ENCODE measurements around the gene CRTC3. TPM values are rescaled to one million over a fixed set of nuclear protein-coding genes. Genes with fewer than 3 reads are reported as not detected.
"Not testable (repeated sequence)": the region's sequence is repeated elsewhere in the genome, so short reads cannot be mapped to it uniquely, and the experiment has no call there.

The CRTC3 gene
- total RNA-seq, 1 experiment from 2014 or later: 3.9 TPM

- Histone ChIP-seq H3K9me3 (ENCODE audit: control insufficient read depth, low read depth, low read length) (no peaks in the 10 kb centered on the region), H3K27ac (ENCODE audit: insufficient read length, low read depth, low read length) (no peak overlapping the region), H2BK120ac (ENCODE audit: low read depth, low read length, poor library complexity, severe bottlenecking) (no peak overlapping the region), H2BK15ac (ENCODE audit: low read depth, low read length) (no peak overlapping the region), H3K4me1 (ENCODE audit: insufficient read depth, low read length) (no peaks in the 10 kb centered on the region), H3K27me3 (ENCODE audit: insufficient read depth, low read length) (no peaks in the 10 kb centered on the region), H4K91ac (ENCODE audit: insufficient read length, low read depth, low read length) (no peak overlapping the region), H2BK5ac (ENCODE audit: insufficient read length, low read length) (no peak overlapping the region), H3K79me2 (ENCODE audit: insufficient read depth, low read length) (no peaks in the 10 kb centered on the region), H3K23me2 (ENCODE audit: insufficient read length, low read depth, low read length, poor library complexity, severe bottlenecking) (no peaks in the 10 kb centered on the region), H3K4me2 (ENCODE audit: insufficient read depth, insufficient read length, low read length) (no peak overlapping the region), H3K23ac (ENCODE audit: insufficient read length, low read depth, low read length) (no peak overlapping the region), H3K9ac (ENCODE audit: extremely low read depth, insufficient read length, low read length) (no peak overlapping the region), H3K4ac (ENCODE audit: low read depth, low read length) (no peak overlapping the region), H2BK20ac (ENCODE audit: low read depth, low read length, poor library complexity, severe bottlenecking) (no peak overlapping the region), H4K5ac (ENCODE audit: insufficient read length, low read depth, low read length) (no peak overlapping the region), H4K8ac (replicated peaks; ENCODE audit: insufficient read length, low read depth, low read length) (no peak overlapping the region), H3K18ac (ENCODE audit: insufficient read length, low read depth, low read length) (no peak overlapping the region), H3K14ac (ENCODE audit: insufficient read depth, low read length) (no peak overlapping the region), H2AFZ (ENCODE audit: low read length) (no peak overlapping the region), H3T11ph (ENCODE audit: low read length) (no peak overlapping the region), H3K79me1 (ENCODE audit: insufficient read depth, low read depth, low read length, poor library complexity, severe bottlenecking) (no peaks in the 10 kb centered on the region), H2AK5ac (ENCODE audit: insufficient read length, low read length) (no peak overlapping the region), H4K20me1 (ENCODE audit: control insufficient read depth, insufficient read depth, insufficient read length) (no peaks in the 10 kb centered on the region), H3K56ac (ENCODE audit: insufficient read length, low read depth, low read length) (no peak overlapping the region), H2BK12ac (ENCODE audit: insufficient read length, low read depth, low read length) (no peak overlapping the region)
- H3K27me3 Mint-ChIP-seq (ENCODE audit: low read depth): peaks cover 17% of the 10 kb centered on the region
- no CpG with 5 or more reads among the region's 3 CpGs for WGBS (ENCODE audit: extremely low coverage, insufficient read length, low lambda C conversion rate)
- no peak for DNase-seq
- no peaks in the 10 kb centered on the region for H3K36me3 Mint-ChIP-seq (ENCODE audit: insufficient read depth in 1 of 3, low read depth in 3 of 3)
- H3K27ac Mint-ChIP-seq: no peak overlapping the region
- H3K9me3 Mint-ChIP-seq: no peaks in the 10 kb centered on the region
- no peak overlapping the region for H3K4me3 Mint-ChIP-seq
- H3K4me1 Mint-ChIP-seq: no peaks in the 10 kb centered on the region
- TF ChIP-seq, protein P1, sequence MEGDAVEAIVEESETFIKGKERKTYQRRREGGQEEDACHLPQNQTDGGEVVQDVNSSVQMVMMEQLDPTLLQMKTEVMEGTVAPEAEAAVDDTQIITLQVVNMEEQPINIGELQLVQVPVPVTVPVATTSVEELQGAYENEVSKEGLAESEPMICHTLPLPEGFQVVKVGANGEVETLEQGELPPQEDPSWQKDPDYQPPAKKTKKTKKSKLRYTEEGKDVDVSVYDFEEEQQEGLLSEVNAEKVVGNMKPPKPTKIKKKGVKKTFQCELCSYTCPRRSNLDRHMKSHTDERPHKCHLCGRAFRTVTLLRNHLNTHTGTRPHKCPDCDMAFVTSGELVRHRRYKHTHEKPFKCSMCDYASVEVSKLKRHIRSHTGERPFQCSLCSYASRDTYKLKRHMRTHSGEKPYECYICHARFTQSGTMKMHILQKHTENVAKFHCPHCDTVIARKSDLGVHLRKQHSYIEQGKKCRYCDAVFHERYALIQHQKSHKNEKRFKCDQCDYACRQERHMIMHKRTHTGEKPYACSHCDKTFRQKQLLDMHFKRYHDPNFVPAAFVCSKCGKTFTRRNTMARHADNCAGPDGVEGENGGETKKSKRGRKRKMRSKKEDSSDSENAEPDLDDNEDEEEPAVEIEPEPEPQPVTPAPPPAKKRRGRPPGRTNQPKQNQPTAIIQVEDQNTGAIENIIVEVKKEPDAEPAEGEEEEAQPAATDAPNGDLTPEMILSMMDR (conservative IDR thresholded peaks at IDR 0.05): no peak
Measured at GRCh38 chr15:90523373-90523772, 6.3 kb upstream of the CRTC3 start.

GRCh38 chr15:90524018-90524803 is 5.5 kb upstream of the CRTC3 start:
- not testable (repeated sequence) for H3K36me3 Mint-ChIP-seq (ENCODE audit: insufficient read depth in 1 of 3, low read depth in 3 of 3); H2BK15ac ChIP-seq (ENCODE audit: low read depth, low read length); H3K4me1 Mint-ChIP-seq; H3K56ac ChIP-seq (ENCODE audit: insufficient read length, low read depth, low read length); H3K23me2 ChIP-seq (ENCODE audit: insufficient read length, low read depth, low read length, poor library complexity, severe bottlenecking); DNase-seq; H2BK20ac ChIP-seq (ENCODE audit: low read depth, low read length, poor library complexity, severe bottlenecking); H3K14ac ChIP-seq (ENCODE audit: insufficient read depth, low read length); H2AFZ ChIP-seq (ENCODE audit: low read length); H3T11ph ChIP-seq (ENCODE audit: low read length); H2BK12ac ChIP-seq (ENCODE audit: insufficient read length, low read depth, low read length); H3K27ac ChIP-seq (ENCODE audit: insufficient read length, low read depth, low read length); H3K9me3 ChIP-seq (ENCODE audit: control insufficient read depth, low read depth, low read length); H3K4me1 ChIP-seq (ENCODE audit: insufficient read depth, low read length); H2BK5ac ChIP-seq (ENCODE audit: insufficient read length, low read length); H3K79me1 ChIP-seq (ENCODE audit: insufficient read depth, low read depth, low read length, poor library complexity, severe bottlenecking); H4K20me1 ChIP-seq (ENCODE audit: control insufficient read depth, insufficient read depth, insufficient read length); H3K18ac ChIP-seq (ENCODE audit: insufficient read length, low read depth, low read length); H3K9ac ChIP-seq (ENCODE audit: extremely low read depth, insufficient read length, low read length); H3K23ac ChIP-seq (ENCODE audit: insufficient read length, low read depth, low read length); H4K8ac ChIP-seq (replicated peaks; ENCODE audit: insufficient read length, low read depth, low read length); H3K27me3 ChIP-seq (ENCODE audit: insufficient read depth, low read length); H3K4me3 Mint-ChIP-seq; H4K91ac ChIP-seq (ENCODE audit: insufficient read length, low read depth, low read length); H2AK5ac ChIP-seq (ENCODE audit: insufficient read length, low read length); H3K9me3 Mint-ChIP-seq; H3K4ac ChIP-seq (ENCODE audit: low read depth, low read length); H4K5ac ChIP-seq (ENCODE audit: insufficient read length, low read depth, low read length); H3K4me2 ChIP-seq (ENCODE audit: insufficient read depth, insufficient read length, low read length); H3K79me2 ChIP-seq (ENCODE audit: insufficient read depth, low read length); H2BK120ac ChIP-seq (ENCODE audit: low read depth, low read length, poor library complexity, severe bottlenecking)
- no CpG with 5 or more reads among the region's 6 CpGs for WGBS (ENCODE audit: extremely low coverage, insufficient read length, low lambda C conversion rate)
- Mint-ChIP-seq H3K27me3 (ENCODE audit: low read depth) (peaks cover 25% of the 10 kb centered on the region), H3K27ac (peak overlapping the region in 1 of 3 experiments; percentile 20; a peak in 1 of 7 replicates)
